Thymus (tissue), 11 donors: Measurements from ENCODE around the gene CTSA. TPM values are rescaled to one million over a fixed set of nuclear protein-coding genes. Genes with fewer than 3 reads are reported as not detected.
"Not testable (repeated sequence)": the region's sequence is repeated elsewhere in the genome, so short reads cannot be mapped to it uniquely, and the experiment has no call there.

Source experiments
- DNase-seq, 9 donors: peaks; one replicate each; pipeline ENCODE4 v3.0.0-alpha.2; 2013; ENCODE audit warnings: low spot score in 9 of 9, low read depth in 6 of 9, missing footprints in 1 of 9
- H3K27ac ChIP-seq, 2 donors: one replicate each; pipeline ENCODE4 v1.5.1; 2013; ENCODE audit warnings: control low read depth in 1 of 2, low read depth in 1 of 2, low read length in 1 of 2, mild to moderate bottlenecking in 1 of 2, moderate library complexity in 1 of 2
- H3K27me3 ChIP-seq, 2 donors: one replicate each; pipeline ENCODE4 v1.5.1; 2013; ENCODE audit warnings: low read length in 1 of 2; ENCODE audit not compliant: control insufficient read depth in 2 of 2, insufficient read depth in 1 of 2
- H3K36me3 ChIP-seq, 2 donors: one replicate each; pipeline ENCODE4 v1.5.1; 2013; ENCODE audit warnings: low read length in 1 of 2, mild to moderate bottlenecking in 1 of 2, moderate library complexity in 1 of 2; ENCODE audit not compliant: control insufficient read depth in 2 of 2, insufficient read depth in 2 of 2
- H3K4me1 ChIP-seq, 2 donors: one replicate each; pipeline ENCODE4 v1.5.1; 2013; ENCODE audit warnings: low read length in 2 of 2; ENCODE audit not compliant: control insufficient read depth in 2 of 2, insufficient read depth in 2 of 2
- H3K4me3 ChIP-seq, 2 donors: one replicate each; pipeline ENCODE4 v1.5.1; 2013; ENCODE audit warnings: low read length in 2 of 2, control low read depth in 1 of 2, mild to moderate bottlenecking in 1 of 2
- H3K9me3 ChIP-seq, 2 donors: one replicate each; pipeline ENCODE4 v1.5.1; 2013; ENCODE audit warnings: low read length in 1 of 2, mild to moderate bottlenecking in 1 of 2; ENCODE audit not compliant: control insufficient read depth in 2 of 2, insufficient read depth in 1 of 2
- WGBS: extraction: QIAGEN DNeasy Blood & Tissue Kit; methylation state at CpG from one replicate; pipeline ENCODE4 v1.1.7; 2013; 5-methylcytosine and 5-hydroxymethylcytosine counted together
- polyA plus RNA-seq: library from polyadenylated mRNA; stranded (reverse); fragments of 200-250 nt; gene quantifications from one replicate; pipeline ENCODE4 v1.2.3, GENCODE V29; 2013
- total RNA-seq: library from RNA; stranded (reverse); fragments of 120-200 nt; gene quantifications from one replicate; pipeline ENCODE4 v1.2.4, GENCODE V29; 2013
- donor health status: healthy.

CTSA gene
- total and polyA plus RNA-seq, 2 donors, result 19.9 to 56.0 TPM

DNA sequence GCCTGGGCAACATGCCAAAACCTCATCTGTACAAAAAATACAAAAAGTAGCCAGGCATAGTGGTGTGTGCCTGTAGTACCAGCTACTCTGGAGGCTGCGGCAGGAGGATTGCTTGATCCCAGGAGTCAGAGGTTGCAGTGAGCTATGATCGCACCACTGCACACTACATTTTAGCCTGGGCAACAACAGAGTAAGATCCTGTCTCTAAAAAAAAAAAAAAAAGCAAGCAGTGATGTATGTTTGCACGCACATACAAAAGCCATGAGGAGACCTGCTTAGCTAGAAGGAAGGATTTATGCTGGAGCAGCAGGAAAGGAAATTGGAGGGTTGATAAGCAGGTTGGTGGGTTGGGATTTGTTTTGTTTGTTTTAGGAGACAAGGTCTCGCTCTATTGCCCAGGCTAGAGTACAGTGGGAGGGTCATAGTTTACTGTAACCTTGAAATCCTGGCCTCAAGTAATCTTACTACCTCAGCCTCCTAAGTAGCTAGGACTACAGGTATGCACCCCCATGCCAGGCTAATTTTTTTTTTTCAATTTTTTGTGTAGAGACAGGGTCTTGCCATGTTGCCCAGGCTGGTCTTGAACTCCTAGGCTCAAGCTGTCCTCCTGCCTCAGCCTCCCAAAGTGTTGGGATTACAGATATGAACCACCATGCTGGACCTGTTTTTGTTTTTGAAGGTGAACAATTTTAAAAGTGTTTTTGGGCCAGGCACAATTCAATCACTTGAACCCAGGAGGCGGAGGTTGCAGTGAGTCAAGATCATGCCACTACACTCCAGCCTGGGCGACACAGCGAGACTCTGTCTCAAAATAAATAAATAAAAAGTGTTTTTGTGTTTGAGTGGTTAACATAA lies 29.7 kb upstream of the CTSA start:
- Histone ChIP-seq H3K4me3 (no peak overlapping the region), H3K4me1 (peaks cover 10 to 13% of the 10 kb centered on the region in 2 donors), H3K9me3 (no peaks in the 10 kb centered on the region), H3K27me3 (no peaks in the 10 kb centered on the region), H3K36me3 (no peaks in the 10 kb centered on the region), H3K27ac (no peak overlapping the region)
- 97% methylated on average over 7 of the region's 7 CpGs for WGBS
- DNase-seq, result no peak

DNA sequence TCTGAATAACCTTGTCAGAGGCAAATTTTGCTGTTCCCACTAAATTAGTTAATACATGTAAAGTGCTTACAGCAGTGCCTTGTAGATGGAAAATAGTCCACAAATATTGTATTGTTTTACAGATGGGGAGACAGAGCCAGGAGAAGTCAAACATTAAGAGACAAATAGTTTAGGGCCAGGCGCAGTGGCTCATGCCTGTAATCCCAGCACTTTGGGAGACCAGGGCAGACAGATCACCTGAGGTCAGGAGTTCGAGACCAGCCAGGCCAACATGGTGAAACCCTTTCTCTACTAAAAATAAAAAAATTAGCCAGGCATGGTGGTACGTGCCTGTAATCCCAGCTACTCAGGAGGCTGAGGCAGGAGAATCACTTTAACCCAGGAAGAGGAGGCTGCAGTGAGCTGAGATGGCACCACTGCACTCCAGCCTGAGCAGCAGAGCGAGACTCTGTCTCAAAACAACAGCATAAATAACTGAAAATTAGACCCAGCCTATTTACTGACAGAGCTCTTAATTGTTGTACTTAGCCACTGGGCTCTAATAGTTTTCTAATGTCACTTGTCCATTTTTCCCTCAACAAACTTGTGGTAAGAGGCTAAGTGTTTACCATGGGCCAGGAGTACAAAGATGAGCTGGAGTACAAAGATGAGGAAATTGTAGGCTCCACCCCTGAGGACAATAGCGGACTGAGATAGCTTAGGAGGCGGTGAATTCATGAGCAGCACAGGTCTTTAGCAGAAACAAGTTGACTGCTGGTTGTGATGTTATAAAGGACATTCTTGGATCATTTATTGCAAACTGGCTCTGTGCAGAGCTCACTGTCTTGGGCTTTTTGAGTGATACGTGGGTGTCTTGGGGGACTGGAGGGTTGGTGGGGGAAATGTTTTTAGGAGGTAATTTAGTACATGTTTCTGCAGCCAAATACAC lies 27.3 kb upstream of the CTSA start:
- Histone ChIP-seq H3K27me3 (no peaks in the 10 kb centered on the region), H3K4me1 (peaks cover 0 to 2% of the 10 kb centered on the region in 2 donors), H3K9me3 (no peaks in the 10 kb centered on the region), H3K36me3 (no peaks in the 10 kb centered on the region), H3K27ac (no peak overlapping the region), H3K4me3 (no peak overlapping the region)
- 98% methylated on average over 7 of the region's 7 CpGs for whole genome bisulfite sequencing
- no peak for DNase-seq

DNA sequence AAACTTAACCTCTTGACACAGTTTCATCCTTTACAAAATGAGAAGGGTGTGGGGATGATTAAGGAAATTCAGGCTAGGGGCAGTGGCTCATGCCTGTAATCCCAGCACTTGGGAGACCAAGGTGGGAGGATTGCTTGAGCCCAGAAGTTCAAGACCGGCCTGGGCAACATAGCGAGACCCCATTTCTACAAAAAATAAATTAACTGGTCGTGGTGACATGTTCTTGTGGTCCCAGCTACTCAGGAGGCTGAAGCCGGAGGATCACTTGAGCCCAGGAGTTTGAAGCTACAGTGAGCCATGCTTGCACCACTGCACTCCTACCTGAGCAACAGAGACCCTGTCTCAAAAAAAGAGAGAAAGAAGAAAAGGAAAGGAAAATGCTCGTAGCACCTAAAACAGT lies 24.7 kb upstream of the CTSA start:
- no peaks in the 10 kb centered on the region for H3K36me3 ChIP-seq
- no peaks in the 10 kb centered on the region for H3K27me3 ChIP-seq
- no peaks in the 10 kb centered on the region for H3K9me3 ChIP-seq
- DNase-seq, result no peak
- no peaks in the 10 kb centered on the region for H3K4me1 ChIP-seq
- no peak overlapping the region for H3K27ac ChIP-seq
- H3K4me3 ChIP-seq, result no peak overlapping the region
- WGBS, result over 99% methylated on average over 5 of the region's 5 CpGs

DNA sequence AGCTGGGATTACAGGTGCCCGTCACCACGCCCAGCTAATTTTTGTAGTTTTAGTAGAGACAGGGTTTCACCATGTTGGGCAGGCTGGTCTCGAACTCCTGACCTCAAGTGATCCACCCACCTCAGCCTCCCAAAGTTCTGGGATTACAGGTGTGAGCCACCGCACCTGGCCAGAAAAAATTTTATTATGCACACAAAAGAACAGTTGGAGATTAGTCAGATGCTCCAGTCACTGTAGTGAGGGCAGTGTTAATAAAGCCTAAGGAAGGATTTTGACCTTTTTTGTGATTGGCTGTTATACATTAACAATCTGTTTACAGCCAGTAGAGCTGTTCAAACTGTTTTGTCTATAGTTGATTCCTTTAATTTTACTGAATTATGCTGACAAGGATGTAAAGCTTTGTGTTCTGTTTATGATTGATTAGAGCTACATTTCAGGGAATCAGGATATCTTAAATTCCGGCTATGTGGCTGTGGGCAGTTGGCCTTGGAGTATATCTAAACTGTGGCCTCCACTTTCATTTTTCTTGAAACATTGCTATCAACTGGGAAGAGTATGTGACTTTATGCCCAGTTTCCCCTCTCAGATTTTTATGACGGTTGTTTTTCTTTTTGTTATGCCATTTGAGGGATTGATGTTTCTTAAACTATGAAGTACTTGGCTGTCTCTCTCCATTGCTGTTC lies 23.9 kb upstream of the CTSA start:
- no peaks in the 10 kb centered on the region for H3K9me3 ChIP-seq
- no peak overlapping the region for H3K27ac ChIP-seq
- H3K27me3 ChIP-seq, result no peaks in the 10 kb centered on the region
- no peaks in the 10 kb centered on the region for H3K36me3 ChIP-seq
- DNase-seq, result no peak
- no peaks in the 10 kb centered on the region for H3K4me1 ChIP-seq
- 97% methylated on average over 6 of the region's 6 CpGs for WGBS
- no peak overlapping the region for H3K4me3 ChIP-seq

DNA sequence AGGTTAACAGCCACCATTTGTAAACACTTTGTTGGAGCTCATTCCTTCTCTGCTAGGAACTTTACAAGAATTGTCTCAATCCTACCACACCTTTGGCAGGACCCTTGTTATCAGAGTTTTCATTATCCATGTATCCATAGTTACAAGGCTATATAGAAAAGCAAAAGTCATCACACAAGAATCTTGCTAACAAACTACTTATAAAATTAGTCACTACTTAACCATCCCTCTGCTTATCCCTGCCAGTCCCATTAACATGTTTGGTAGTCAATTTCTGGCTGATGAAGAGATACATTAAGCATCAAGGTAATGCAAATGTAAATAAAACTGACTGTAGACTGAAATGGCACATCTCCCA lies 23.3 kb upstream of the CTSA start:
- Histone ChIP-seq H3K4me1 (no peaks in the 10 kb centered on the region), H3K27ac (no peak overlapping the region), H3K4me3 (no peak overlapping the region), H3K9me3 (no peaks in the 10 kb centered on the region), H3K27me3 (no peaks in the 10 kb centered on the region), H3K36me3 (no peaks in the 10 kb centered on the region)
- DNase-seq, result no peak

DNA sequence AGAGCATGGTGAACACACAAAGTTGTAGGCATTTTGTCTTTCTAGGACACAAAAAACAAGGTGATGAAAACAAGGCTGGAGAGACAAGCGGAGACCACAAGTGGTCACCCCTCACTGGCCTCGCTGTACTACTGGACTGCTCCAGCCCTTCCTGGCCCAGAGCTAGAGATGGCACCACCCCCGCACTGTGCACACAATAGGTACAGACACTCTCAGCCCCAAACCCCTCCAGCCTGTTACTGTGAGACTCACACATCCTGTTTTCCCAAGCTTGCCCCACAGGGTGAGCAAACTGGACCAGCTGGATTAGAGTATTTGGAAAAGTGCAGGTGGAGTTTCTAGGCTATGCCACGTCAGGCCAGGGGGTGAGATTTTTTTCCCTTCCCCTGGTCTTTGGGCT lies 18.5 kb upstream of the CTSA start:
- no peak for DNase-seq
- WGBS, result 97% methylated on average over 4 of the region's 4 CpGs
- Histone ChIP-seq H3K36me3 (peaks cover 10 to 11% of the 10 kb centered on the region in 2 donors), H3K4me1 (no peaks in the 10 kb centered on the region), H3K4me3 (no peak overlapping the region), H3K9me3 (no peaks in the 10 kb centered on the region), H3K27me3 (no peaks in the 10 kb centered on the region), H3K27ac (no peak overlapping the region)

DNA sequence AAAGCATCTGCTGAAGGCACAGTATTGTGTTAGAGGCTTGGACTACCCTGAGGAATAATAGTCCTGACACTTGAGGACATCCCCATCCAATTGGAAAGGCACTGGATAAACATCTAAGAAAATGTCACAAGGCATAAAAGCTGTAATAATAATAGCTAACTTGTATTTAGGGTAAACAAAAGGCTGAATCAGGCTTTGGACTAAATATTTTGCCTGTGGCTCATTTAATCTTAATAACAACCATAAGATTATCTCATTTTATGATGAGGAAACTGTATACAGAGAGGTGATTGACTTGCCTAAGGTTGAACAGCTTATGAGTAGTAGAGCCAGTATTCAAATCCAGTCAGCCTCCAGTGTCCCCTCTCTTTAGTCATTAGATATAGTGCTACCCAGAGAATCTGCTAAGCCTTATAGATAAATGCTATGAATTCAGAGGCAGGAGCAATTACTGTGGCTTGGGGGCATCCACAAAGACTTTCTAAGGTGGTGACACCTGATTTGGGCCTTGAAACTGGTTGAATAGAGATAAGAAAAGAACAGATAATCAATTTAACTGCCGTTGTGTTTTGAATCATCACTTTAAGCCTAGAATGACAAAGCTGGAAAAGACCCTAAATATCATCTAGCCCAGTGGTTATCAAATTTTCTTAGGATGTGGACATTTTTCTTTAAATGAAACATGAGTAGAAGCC lies 17.6 kb upstream of the CTSA start:
- Histone ChIP-seq H3K4me3 (no peak overlapping the region), H3K36me3 (peaks cover 18 to 20% of the 10 kb centered on the region in 2 donors), H3K4me1 (no peaks in the 10 kb centered on the region), H3K27me3 (no peaks in the 10 kb centered on the region), H3K27ac (no peak overlapping the region), H3K9me3 (no peaks in the 10 kb centered on the region)
- DNase-seq, result no peak
- 96% methylated on average over 1 of the region's 1 CpG for WGBS

DNA sequence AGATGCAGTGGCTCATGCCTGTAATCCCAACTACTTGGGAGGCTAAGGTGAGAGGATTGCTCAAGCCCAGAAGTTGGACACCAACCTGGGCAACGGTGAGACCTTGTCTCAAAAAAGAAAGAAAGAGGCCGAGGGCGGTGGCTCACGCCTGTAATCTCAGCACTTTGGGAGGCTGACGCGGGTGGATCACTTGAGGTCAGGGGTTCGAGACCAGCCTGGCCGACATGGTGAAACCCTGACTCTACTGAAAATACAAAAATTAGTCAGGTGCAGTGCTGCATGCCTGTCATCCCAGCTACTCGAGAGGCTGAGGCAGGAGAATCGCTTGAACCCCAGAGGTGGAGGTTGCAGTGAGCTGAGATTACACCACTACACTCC lies 17.0 kb upstream of the CTSA start:
- 98% methylated on average over 10 of the region's 10 CpGs for WGBS
- not testable (repeated sequence) for H3K27ac ChIP-seq, H3K9me3 ChIP-seq, H3K4me1 ChIP-seq, DNase-seq, H3K4me3 ChIP-seq, H3K27me3 ChIP-seq
- H3K36me3 ChIP-seq, result peaks cover 20 to 25% of the 10 kb centered on the region in 2 donors
